NCI-H526 (cell line): ENCODE results near the gene ZNF280B.
"Not testable (repeated sequence)": the region's sequence is repeated elsewhere in the genome, so short reads cannot be mapped to it uniquely, and the experiment has no call there.

Experiments used
- DNase-seq, 2 experiments: peaks; one replicate each; lab custom pipeline; 2025; lab: John Stamatoyannopoulos, UW

ZNF280B gene

GRCh38 chr22:22507743-22508273, 734 bp downstream of the ZNF280B start:
- DNase-seq: no peak

GRCh38 chr22:22506736-22507135, 1.8 kb downstream of the ZNF280B start:
- no peak for DNase-seq

GRCh38 chr22:22498267-22498666, 10.3 kb downstream of the ZNF280B start:
- DNase-seq: no peak

- not testable (repeated sequence) for DNase-seq
These were observed 17.0 kb downstream of the ZNF280B start for GRCh38 chr22:22491589-22491988.

GRCh38 chr22:22488736-22489135, 19.8 kb downstream of the ZNF280B start:
- DNase-seq: no peak

- no peak for DNase-seq
These were observed 20.5 kb downstream of the ZNF280B start for GRCh38 chr22:22487869-22488597.

- no peak for DNase-seq
These were observed 21.5 kb downstream of the ZNF280B start for GRCh38 chr22:22487059-22487458.

GRCh38 chr22:22486132-22486899, 22.2 kb downstream of the ZNF280B start:
- no peak for DNase-seq

GRCh38 chr22:22485524-22485923, 23.0 kb downstream of the ZNF280B start:
- DNase-seq: no peak

GRCh38 chr22:22484023-22484422, 24.5 kb downstream of the ZNF280B start:
- no peak for DNase-seq

- DNase-seq: no peak
These were observed 27.6 kb downstream of the ZNF280B start for GRCh38 chr22:22480940-22481339.

GRCh38 chr22:22479999-22480532, 28.5 kb downstream of the ZNF280B start:
- no peak for DNase-seq

- no peak for DNase-seq
These were observed 29.4 kb downstream of the ZNF280B start for GRCh38 chr22:22479116-22479515.

GRCh38 chr22:22478470-22478869, 30.1 kb downstream of the ZNF280B start:
- no peak for DNase-seq

- DNase-seq: peak; percentile 4 to 36
These were observed 33.8 kb downstream of the ZNF280B start for GRCh38 chr22:22474733-22475132.

GRCh38 chr22:22471104-22471503, 37.4 kb downstream of the ZNF280B start:
- not testable (repeated sequence) for DNase-seq

GRCh38 chr22:22469527-22469926, 39.0 kb downstream of the ZNF280B start:
- no peak for DNase-seq

GRCh38 chr22:22468794-22469469, 39.6 kb downstream of the ZNF280B start:
- DNase-seq: not testable (repeated sequence)

GRCh38 chr22:22467112-22467511, 41.4 kb downstream of the ZNF280B start:
- DNase-seq: no peak

GRCh38 chr22:22465782-22466181, 42.8 kb downstream of the ZNF280B start:
- no peak for DNase-seq

GRCh38 chr22:22465094-22465602, 43.4 kb downstream of the ZNF280B start:
- DNase-seq: no peak

GRCh38 chr22:22464541-22465054, 43.9 kb downstream of the ZNF280B start:
- no peak for DNase-seq
